GM19035 (cell line): ENCODE measurements around the gene ZNF362.

ENCODE experiments used
- ATAC-seq: cut with Tn5 transposase; IDR thresholded peaks from one replicate; pipeline ENCODE4 v1.9.1; 2021; ENCODE audit not compliant: unreplicated experiment

Gene ZNF362

GRCh38 chr1:33323663-33324477 is 67.6 kb downstream of the ZNF362 start:
- no peak for ATAC-seq

- no peak for ATAC-seq
Measured at GRCh38 chr1:33324677-33325575, 68.6 kb downstream of the ZNF362 start.

GRCh38 chr1:33326785-33327184 is 70.5 kb downstream of the ZNF362 start:
- no peak for ATAC-seq

GRCh38 chr1:33327587-33328325 is 71.5 kb downstream of the ZNF362 start:
- ATAC-seq, result no peak

- no peak for ATAC-seq
Measured at GRCh38 chr1:33328817-33329216, 72.5 kb downstream of the ZNF362 start.

GRCh38 chr1:33329600-33330305 is 73.5 kb downstream of the ZNF362 start:
- no peak for ATAC-seq

GRCh38 chr1:33330361-33330890 is 74.1 kb downstream of the ZNF362 start:
- no peak for ATAC-seq

GRCh38 chr1:33330906-33331305 is 74.6 kb downstream of the ZNF362 start:
- no peak for ATAC-seq

- no peak for ATAC-seq
Measured at GRCh38 chr1:33331444-33332356, 75.4 kb downstream of the ZNF362 start.

GRCh38 chr1:33332357-33332789 is 76.1 kb downstream of the ZNF362 start:
- no peak for ATAC-seq

GRCh38 chr1:33332881-33333280 is 76.6 kb downstream of the ZNF362 start:
- no peak for ATAC-seq

GRCh38 chr1:33334081-33334552 is 77.8 kb downstream of the ZNF362 start:
- ATAC-seq, result no peak

- no peak for ATAC-seq
Measured at GRCh38 chr1:33335020-33335419, 78.7 kb downstream of the ZNF362 start.

GRCh38 chr1:33336580-33336979 is 80.3 kb downstream of the ZNF362 start:
- no peak for ATAC-seq

GRCh38 chr1:33337441-33337840 is 81.1 kb downstream of the ZNF362 start:
- ATAC-seq, result no peak

- ATAC-seq, result no peak
Measured at GRCh38 chr1:33338048-33338439, 81.8 kb downstream of the ZNF362 start.

GRCh38 chr1:33338440-33339211 is 82.3 kb downstream of the ZNF362 start:
- no peak for ATAC-seq

- no peak for ATAC-seq
Measured at GRCh38 chr1:33339413-33339812, 83.1 kb downstream of the ZNF362 start.
